H54 (cell line): ENCODE data around the gene ROBO2.

Experiments
- DNase-seq: peaks from one replicate; pipeline ENCODE4 v3.0.0; 2011; ENCODE audit warnings: low spot score, mixed read lengths; ENCODE audit not compliant: insufficient read length
- FAIRE-seq: peaks from 3 replicates; lab custom pipeline; 2011; peaks lifted over from hg19 to GRCh38; lab: Jason Lieb, UNC
- POLR2A ChIP-seq: IDR thresholded peaks from 2 replicates; pipeline ENCODE4 v1.6.1; 2011; ENCODE audit warnings: low read depth, mild to moderate bottlenecking, low read length

Gene ROBO2

DNA sequence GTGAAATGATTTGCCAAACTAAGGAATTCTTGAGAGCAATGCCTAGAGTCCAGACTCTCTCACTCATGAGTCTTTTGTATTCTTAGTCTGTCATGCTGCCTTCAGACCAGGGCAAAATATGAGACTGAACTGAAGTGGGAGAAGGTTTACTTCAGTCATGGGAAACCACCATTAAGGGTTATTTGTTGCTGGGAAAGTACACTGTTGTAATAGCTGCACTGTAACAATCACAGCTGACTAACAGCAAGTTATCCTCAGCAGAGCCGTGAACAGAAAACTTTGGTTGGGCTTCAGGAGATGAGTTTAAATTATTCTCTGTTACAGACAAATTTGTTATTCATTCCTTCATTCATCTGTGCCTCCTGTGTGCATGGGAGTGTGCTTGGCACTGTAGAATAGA lies 258.5 kb downstream of the ROBO2 start:
- TF ChIP-seq POLR2A = no peak
- FAIRE-seq (no peak), DNase-seq (no peak)

GRCh38 chr3:77303955-77304699 lies 264.2 kb downstream of the ROBO2 start:
- TF ChIP-seq POLR2A = no peak
- no peak for FAIRE-seq
- DNase-seq = no peak

- DNase-seq (no peak), FAIRE-seq (no peak)
Measured at GRCh38 chr3:77304700-77305021, 264.8 kb downstream of the ROBO2 start.

DNA sequence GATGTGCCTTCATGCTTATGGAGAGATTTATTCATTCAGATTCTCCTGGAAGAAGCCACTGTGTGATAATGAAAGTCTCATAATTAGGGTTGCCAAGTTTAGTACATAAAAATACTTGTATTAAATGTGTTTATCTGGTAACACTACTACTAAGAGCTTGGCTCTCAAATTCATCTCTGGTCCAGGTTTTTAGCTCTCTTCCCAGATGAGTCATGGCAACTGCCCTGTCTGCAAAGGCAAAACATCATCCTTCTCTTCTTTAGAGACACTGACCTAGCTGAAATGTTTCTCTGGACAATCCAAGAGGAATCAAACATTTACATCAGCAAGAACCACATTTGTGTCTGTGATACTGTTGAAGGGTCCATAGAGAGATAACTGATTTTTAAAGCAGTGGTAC lies 269.6 kb downstream of the ROBO2 start:
- FAIRE-seq (no peak), DNase-seq (no peak)
- TF ChIP-seq POLR2A = no peak

More at GRCh38 chr3:77304700-77305021, 264.8 kb downstream of the ROBO2 start:
- TF ChIP-seq POLR2A = no peak

DNA sequence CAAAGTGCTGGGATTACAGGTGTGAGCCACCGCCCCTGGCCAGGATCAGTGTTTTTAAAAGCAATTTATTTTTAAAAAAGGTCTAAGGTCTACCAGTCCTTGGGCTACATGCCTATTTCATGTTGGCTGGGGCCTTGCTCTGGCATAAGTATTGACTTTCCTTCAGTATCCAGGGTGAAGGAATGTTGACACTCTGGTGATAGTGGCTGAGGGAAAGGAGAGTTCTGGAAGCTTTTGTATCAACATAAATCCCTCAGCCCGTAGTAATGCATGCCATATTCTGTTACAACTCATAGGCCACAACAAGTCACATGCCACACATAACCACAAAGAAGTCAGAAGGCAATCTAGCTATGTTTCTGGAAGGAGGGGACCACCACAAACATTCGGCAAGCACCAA lies 273.9 kb downstream of the ROBO2 start:
- no peak for FAIRE-seq
- DNase-seq = no peak
- no peak for TF ChIP-seq POLR2A

GRCh38 chr3:77319711-77320110 lies 279.8 kb downstream of the ROBO2 start:
- DNase-seq (no peak), FAIRE-seq (no peak)
- no peak for TF ChIP-seq POLR2A

DNA sequence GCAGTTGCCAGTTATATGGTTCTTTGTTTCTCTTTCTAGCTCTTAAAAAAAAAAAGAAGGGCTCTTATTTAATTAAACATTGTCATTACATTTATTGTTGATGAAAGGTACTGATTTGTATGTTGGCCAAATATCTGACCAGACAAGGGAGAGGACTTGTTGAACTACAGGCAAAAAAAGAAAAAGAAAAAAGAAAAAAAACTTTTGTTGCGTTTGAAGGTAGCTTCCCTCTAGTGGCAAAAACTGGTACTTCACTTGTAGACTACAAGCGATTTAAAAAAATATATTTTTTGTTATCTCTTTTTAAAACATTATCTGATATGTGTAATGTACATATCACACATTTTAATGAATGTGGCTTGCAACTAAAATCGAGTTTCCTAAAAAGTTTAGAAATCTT lies 280.6 kb downstream of the ROBO2 start:
- DNase-seq = no peak
- no peak for TF ChIP-seq POLR2A
- FAIRE-seq = no peak

GRCh38 chr3:77321646-77322045 lies 281.7 kb downstream of the ROBO2 start:
- no peak for FAIRE-seq
- no peak for DNase-seq
- no peak for TF ChIP-seq POLR2A

DNA sequence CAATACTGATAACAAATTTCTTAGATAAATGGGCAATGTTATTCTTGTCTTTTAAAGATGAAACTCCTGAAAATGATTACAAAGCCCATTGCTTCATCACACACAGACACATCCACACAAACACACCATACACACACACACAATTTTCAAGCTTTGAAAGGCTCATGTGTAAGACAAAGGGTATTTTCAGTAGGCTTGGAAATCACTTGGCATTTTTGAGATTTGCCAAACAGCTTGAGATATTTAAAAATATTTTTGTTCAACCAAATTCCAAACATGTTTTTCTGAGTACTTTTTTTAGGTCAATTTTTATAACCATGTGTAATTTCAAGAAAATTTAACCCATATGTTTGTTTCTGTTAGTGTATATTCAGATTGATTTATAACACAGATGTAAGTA lies 283.7 kb downstream of the ROBO2 start:
- FAIRE-seq = no peak
- no peak for TF ChIP-seq POLR2A

GRCh38 chr3:77324105-77324504 lies 284.2 kb downstream of the ROBO2 start:
- no peak for TF ChIP-seq POLR2A
- DNase-seq (no peak), FAIRE-seq (no peak)

More for the DNA sequence above, 283.7 kb downstream of the ROBO2 start:
- no peak for DNase-seq

DNA sequence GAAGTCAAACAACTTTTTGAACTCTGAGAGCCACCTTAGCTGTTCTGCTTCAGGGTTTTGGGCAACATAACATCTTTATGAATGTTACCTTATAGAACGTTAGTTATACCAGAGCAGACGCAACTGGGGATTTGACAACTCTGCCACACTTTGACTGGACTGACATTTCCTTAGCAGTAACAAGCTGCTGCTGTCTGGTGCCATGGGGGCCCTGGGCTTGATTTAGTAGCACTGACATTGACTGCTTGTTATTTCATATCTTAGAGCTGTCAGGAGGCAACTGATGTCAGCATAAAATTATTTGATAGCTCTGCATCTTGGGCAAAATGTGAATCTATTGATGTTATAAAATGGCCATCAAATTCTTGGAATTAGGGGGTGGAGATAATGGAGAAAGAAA lies 285.4 kb downstream of the ROBO2 start:
- TF ChIP-seq POLR2A = no peak
- no peak for DNase-seq
- no peak for FAIRE-seq

GRCh38 chr3:77325702-77326101 lies 285.8 kb downstream of the ROBO2 start:
- TF ChIP-seq POLR2A = no peak
- DNase-seq (no peak), FAIRE-seq (no peak)

DNA sequence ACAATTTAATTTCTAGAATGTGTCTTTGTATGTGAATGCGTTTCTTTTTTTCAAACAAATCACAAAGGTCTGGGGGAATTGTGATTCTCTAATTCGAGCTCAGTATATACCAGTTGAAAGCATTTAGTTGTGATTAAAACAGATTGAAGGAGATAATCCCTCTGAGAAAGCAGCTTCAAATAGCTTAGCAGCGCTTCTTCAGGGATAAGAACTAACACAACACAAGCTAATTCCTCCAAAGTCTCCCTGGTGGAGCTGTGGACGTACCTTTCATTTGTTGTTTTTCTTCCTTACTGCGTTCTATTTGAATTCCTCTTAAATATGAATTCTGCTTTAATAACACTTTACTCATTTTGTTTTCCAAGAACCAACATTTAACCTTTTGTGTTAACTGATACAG lies 286.7 kb downstream of the ROBO2 start:
- no peak for FAIRE-seq

DNA sequence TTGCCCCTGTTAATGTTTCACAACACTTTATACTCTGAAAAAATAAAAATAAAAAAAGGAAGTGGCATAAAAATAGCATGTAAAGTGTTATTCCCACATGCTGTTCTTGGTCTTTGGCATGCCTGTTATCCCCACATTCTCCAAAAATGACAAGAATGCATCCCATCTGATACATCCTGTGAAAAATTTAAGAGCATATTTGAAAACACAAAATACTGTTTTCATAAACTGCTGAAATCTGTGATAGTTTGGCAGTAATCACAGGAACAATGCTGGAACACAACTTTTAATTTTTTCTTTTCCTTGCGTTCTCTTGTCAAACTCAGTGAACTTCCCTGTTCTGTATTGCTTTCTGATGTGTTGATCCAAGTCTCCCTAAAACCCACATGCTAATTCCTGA lies 288.8 kb downstream of the ROBO2 start:
- no peak for FAIRE-seq
- DNase-seq = no peak
- TF ChIP-seq POLR2A = no peak

More for the DNA sequence above, 286.7 kb downstream of the ROBO2 start:
- no peak for DNase-seq
- TF ChIP-seq POLR2A = no peak

- FAIRE-seq = no peak
- no peak for DNase-seq
- no peak for TF ChIP-seq POLR2A
Measured at GRCh38 chr3:77329116-77329515, 289.2 kb downstream of the ROBO2 start.
